Adrenal gland (tissue), 12 donors: ENCODE results near the gene PDK2. TPM values are rescaled to one million over a fixed set of nuclear protein-coding genes. Genes with fewer than 3 reads are reported as not detected.
"Not testable (repeated sequence)": the region's sequence is repeated elsewhere in the genome, so short reads cannot be mapped to it uniquely, and the experiment has no call there.

ENCODE experiments used
- DNase-seq, 7 donors: peaks; one replicate each; pipeline ENCODE4 v3.0.0-alpha.2; 2019 to 2020
- H3K27ac ChIP-seq, 5 donors: fragments of 200-600 bp; sonication (generic) in 4 of 5; 1 replicate in 3 of 5; 2 replicates in 2 of 5; pipeline versions ENCODE4 v1.5.1 to v1.8.0; 2016 to 2020; ENCODE audit warnings: mild to moderate bottlenecking in 1 of 5
- H3K27me3 ChIP-seq: fragments of 200-600 bp; 2 replicates; pipeline ENCODE4 v1.8.0; 2021
- H3K36me3 ChIP-seq, 2 donors: fragments of 200-600 bp; replicated peaks in 1 of 2; 1 replicate in 1 of 2; 2 replicates in 1 of 2; pipeline versions ENCODE4 v1.5.1 to v1.8.0; 2018 to 2022
- H3K4me1 ChIP-seq, 2 donors: fragments of 200-600 bp; replicated peaks in 1 of 2; 1 replicate in 1 of 2; 2 replicates in 1 of 2; pipeline versions ENCODE4 v1.5.1 to v1.8.0; 2018 to 2021
- H3K4me3 ChIP-seq, 4 donors: fragments of 200-600 bp; sonication (generic) in 3 of 4; one replicate each; pipeline ENCODE4 v1.5.1; 2016 to 2018
- H3K9me3 ChIP-seq, 3 donors: fragments of 200-600 bp; sonication (generic) in 1 of 3; replicated peaks in 1 of 3; 1 replicate in 2 of 3; 2 replicates in 1 of 3; pipeline versions ENCODE4 v1.5.1 to v1.8.0; 2016 to 2021
- POLR2A ChIP-seq, 2 donors: fragments of 450-650 bp; IDR thresholded peaks; one replicate each; pipeline ENCODE4 v1.6.1; 2017; ENCODE audit warnings: antibody characterized with exemption in 2 of 2, mild to moderate bottlenecking in 2 of 2, moderate library complexity in 1 of 2
- WGBS, 4 donors: extraction: QIAGEN DNeasy Blood & Tissue Kit in 2 of 4; methylation state at CpG; one replicate each; pipeline versions ENCODE4 v1.1.5 to v1.1.7; 2013 to 2017; 5-methylcytosine and 5-hydroxymethylcytosine counted together
- intact Hi-C, 2 donors: fragments of 100-400 bp; cut with DNase I; formaldehyde crosslinking; loops; one replicate each; pipeline versions ENCODE4 v1.14.1 to v1.15.0; 2022 to 2023
- polyA plus RNA-seq, 3 donors: library from polyadenylated mRNA; stranded (reverse); fragments of 200-250 nt in 2 of 3; fragments of 350-450 nt in 1 of 3; fragmentation: Illumina TruSeq in 1 of 3; extraction: RNeasy Lipid Tissue Mini Kit (QIAGEN cat#74804) in 1 of 3; gene quantifications; one replicate each; pipeline ENCODE4 v1.2.3, GENCODE V29; 2013 to 2014
- total RNA-seq, 9 donors: library from RNA; depleted of rRNA in 4 of 9; stranded (reverse); fragments of >200 nt in 4 of 9; fragments of 120-200 nt in 1 of 9; fragmentation: NEBNext Ultra II Directional in 1 of 9; extraction: Animal tissue kit (Norgen Biotek cat#: 25700) in 1 of 9; gene quantifications; one replicate each; pipeline versions ENCODE4 v1.1.0 to v1.2.4, GENCODE V29; 2013 to 2023
- TF ChIP-seq, protein P1 (sequence below), 6 experiments: fragments of 450-650 bp in 4 of 6; fragments of 200-600 bp in 2 of 6; sonication (generic) in 1 of 6; IDR thresholded peaks; 1 replicate in 5 of 6; 2 replicates in 1 of 6; pipeline versions ENCODE4 v1.5.1 to v1.8.0; 2016 to 2021; ENCODE audit warnings: antibody characterized with exemption in 6 of 6, mild to moderate bottlenecking in 2 of 6, moderate library complexity in 1 of 6
- donor health status: healthy with polysubstance abuse.
- donor health status: Bipolar disorder and iron deficiency.
- donor health status: DM: yes; HTN: yes; CAD: no.
- donor health status: DM: no; HTN: no; CAD: no.
- donor health status: DM: no; HTN: no; CAD: no.
- donor health status: DM: yes; HTN: yes; CAD: no.

Gene PDK2
- total and polyA plus RNA-seq, 12 donors = 28.4 to 225 (median 124) TPM

GRCh38 chr17:50058296-50058953 lies 36.7 kb upstream of the PDK2 start:
- peak in 1 of 7 donors; percentile 10 for DNase-seq
- H3K27ac ChIP-seq = peak overlapping the region in 4 of 5 donors; percentile 85 to 94 (median 92)
- TF ChIP-seq POLR2A (IDR thresholded peaks at IDR 0.05) = no peak
- TF ChIP-seq, protein P1, sequence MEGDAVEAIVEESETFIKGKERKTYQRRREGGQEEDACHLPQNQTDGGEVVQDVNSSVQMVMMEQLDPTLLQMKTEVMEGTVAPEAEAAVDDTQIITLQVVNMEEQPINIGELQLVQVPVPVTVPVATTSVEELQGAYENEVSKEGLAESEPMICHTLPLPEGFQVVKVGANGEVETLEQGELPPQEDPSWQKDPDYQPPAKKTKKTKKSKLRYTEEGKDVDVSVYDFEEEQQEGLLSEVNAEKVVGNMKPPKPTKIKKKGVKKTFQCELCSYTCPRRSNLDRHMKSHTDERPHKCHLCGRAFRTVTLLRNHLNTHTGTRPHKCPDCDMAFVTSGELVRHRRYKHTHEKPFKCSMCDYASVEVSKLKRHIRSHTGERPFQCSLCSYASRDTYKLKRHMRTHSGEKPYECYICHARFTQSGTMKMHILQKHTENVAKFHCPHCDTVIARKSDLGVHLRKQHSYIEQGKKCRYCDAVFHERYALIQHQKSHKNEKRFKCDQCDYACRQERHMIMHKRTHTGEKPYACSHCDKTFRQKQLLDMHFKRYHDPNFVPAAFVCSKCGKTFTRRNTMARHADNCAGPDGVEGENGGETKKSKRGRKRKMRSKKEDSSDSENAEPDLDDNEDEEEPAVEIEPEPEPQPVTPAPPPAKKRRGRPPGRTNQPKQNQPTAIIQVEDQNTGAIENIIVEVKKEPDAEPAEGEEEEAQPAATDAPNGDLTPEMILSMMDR (IDR thresholded peaks at IDR 0.05) = no peak
- H3K9me3 ChIP-seq = no peaks in the 10 kb centered on the region
- intact Hi-C loops = no loop called here
- 81 to 88% (median 82%) methylated on average over 5 to 10 of the region's 10 CpGs for WGBS, 4 donors
- H3K4me3 ChIP-seq = peak overlapping the region in 1 of 4 donors; percentile 74
- H3K4me1 ChIP-seq = peaks cover 70 to 85% of the 10 kb centered on the region in 2 donors
- H3K36me3 ChIP-seq = no peaks in the 10 kb centered on the region
- no peaks in the 10 kb centered on the region for H3K27me3 ChIP-seq

GRCh38 chr17:50059256-50059655 lies 35.9 kb upstream of the PDK2 start:
- H3K36me3 ChIP-seq = no peaks in the 10 kb centered on the region
- no peak for TF ChIP-seq POLR2A (IDR thresholded peaks at IDR 0.05)
- TF ChIP-seq, protein P1 (IDR thresholded peaks at IDR 0.05) = no peak
- H3K4me1 ChIP-seq = peaks cover 74 to 85% of the 10 kb centered on the region in 2 donors
- H3K27me3 ChIP-seq = no peaks in the 10 kb centered on the region
- H3K27ac ChIP-seq = peak overlapping the region; percentile 22 to 94 (median 91)
- DNase-seq = peak in 1 of 7 donors; percentile 25
- no peak overlapping the region for H3K4me3 ChIP-seq
- intact Hi-C loops = no loop called here
- WGBS, 4 donors = 28 to 40% (median 35%) methylated on average over 3 to 4 of the region's 4 CpGs
- H3K9me3 ChIP-seq = no peaks in the 10 kb centered on the region

GRCh38 chr17:50059759-50060273 lies 35.3 kb upstream of the PDK2 start:
- TF ChIP-seq POLR2A (IDR thresholded peaks at IDR 0.05) = no peak
- TF ChIP-seq, protein P1 (IDR thresholded peaks at IDR 0.05) = no peak
- peak overlapping the region; percentile 22 to 94 (median 91) for H3K27ac ChIP-seq
- H3K4me3 ChIP-seq = no peak overlapping the region
- DNase-seq = peak in 6 of 7 donors; percentile 47 to 74 (median 62)
- no peaks in the 10 kb centered on the region for H3K36me3 ChIP-seq
- intact Hi-C loops = no loop called here
- 23 to 37% (median 27%) methylated on average over 3 to 5 of the region's 5 CpGs for WGBS, 4 donors
- no peaks in the 10 kb centered on the region for H3K27me3 ChIP-seq
- peaks cover 80 to 87% of the 10 kb centered on the region in 2 donors for H3K4me1 ChIP-seq
- H3K9me3 ChIP-seq = no peaks in the 10 kb centered on the region

- Histone ChIP-seq H3K9me3 (no peaks in the 10 kb centered on the region), H3K27ac (peak overlapping the region in 4 of 5 donors; percentile 85 to 94 (median 92)), H3K27me3 (no peaks in the 10 kb centered on the region), H3K4me1 (peaks cover 81 to 92% of the 10 kb centered on the region in 2 donors), H3K36me3 (no peaks in the 10 kb centered on the region), H3K4me3 (peak overlapping the region in 1 of 4 donors; percentile 18)
- intact Hi-C loops = no loop called here
- DNase-seq = peak; percentile 67 to 92 (median 89)
- WGBS, 4 donors = 70 to 85% (median 79%) methylated on average over 7 to 9 of the region's 9 CpGs
- TF ChIP-seq, protein P1 (IDR thresholded peaks at IDR 0.05) = no peak
- peak in 1 of 2 donors; percentile 52 for TF ChIP-seq POLR2A (IDR thresholded peaks at IDR 0.05)
Measured at GRCh38 chr17:50060951-50061712, 34.0 kb upstream of the PDK2 start.

DNA sequence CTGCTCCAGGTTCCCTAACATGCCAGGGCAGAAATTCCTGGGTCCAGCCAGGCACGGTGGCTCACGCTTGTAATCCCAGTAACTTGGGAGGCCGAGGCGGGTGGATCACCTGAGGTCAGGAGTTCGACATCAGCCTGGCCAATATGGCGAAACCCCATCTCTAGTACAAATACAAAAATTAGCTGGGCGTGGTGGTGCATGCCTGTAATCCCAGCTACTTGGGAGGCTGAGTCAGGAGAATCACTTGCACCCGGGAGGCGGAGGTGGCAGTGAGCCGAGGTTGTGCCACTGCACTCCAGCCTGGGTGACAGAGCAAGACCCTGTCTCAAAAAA lies 33.5 kb upstream of the PDK2 start:
- peak overlapping the region in 4 of 5 donors; percentile 85 to 94 (median 92) for H3K27ac ChIP-seq
- peak in 1 of 7 donors; percentile 10 for DNase-seq
- H3K27me3 ChIP-seq, H3K9me3 ChIP-seq, H3K36me3 ChIP-seq, H3K4me3 ChIP-seq, intact Hi-C loops: not testable (repeated sequence)
- H3K4me1 ChIP-seq = peaks cover 79 to 89% of the 10 kb centered on the region in 2 donors
- 88 to 100% (median 91%) methylated on average over 10 of the region's 10 CpGs for WGBS, 4 donors
